NCI-H146 (cell line): ENCODE results near the gene SORCS1.

Source experiments
- DNase-seq: peaks from one replicate; lab custom pipeline; 2025; lab: John Stamatoyannopoulos, UW

The SORCS1 gene

GRCh38 chr10:106655636-106656035 is 508.9 kb downstream of the SORCS1 start:
- no peak for DNase-seq

- DNase-seq: no peak
These were observed 509.3 kb downstream of the SORCS1 start for GRCh38 chr10:106655165-106655564.

DNA sequence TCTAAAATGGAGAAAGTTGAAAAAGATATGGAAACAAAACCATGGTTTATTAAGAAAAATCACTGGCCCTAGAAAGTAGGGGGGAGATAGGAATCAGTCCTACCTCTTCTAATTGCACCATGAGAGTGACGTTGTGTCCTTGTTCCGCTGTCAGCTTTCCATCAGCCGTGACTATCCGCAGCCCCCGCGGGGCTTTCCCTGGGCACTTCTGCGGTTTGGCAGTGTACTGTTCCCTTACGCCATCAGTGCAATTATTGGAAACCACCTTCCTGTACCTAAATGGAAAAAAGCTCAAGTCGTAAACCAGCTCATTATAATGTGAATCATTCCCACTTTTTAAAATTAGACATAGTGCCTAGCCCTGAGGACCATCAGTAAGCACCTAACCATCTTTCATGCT is 512.2 kb downstream of the SORCS1 start:
- DNase-seq: no peak

- no peak for DNase-seq
These were observed 515.7 kb downstream of the SORCS1 start for GRCh38 chr10:106648534-106649481.

GRCh38 chr10:106643473-106643872 is 521.0 kb downstream of the SORCS1 start:
- DNase-seq: no peak

GRCh38 chr10:106637873-106638272 is 526.6 kb downstream of the SORCS1 start:
- DNase-seq: no peak

DNA sequence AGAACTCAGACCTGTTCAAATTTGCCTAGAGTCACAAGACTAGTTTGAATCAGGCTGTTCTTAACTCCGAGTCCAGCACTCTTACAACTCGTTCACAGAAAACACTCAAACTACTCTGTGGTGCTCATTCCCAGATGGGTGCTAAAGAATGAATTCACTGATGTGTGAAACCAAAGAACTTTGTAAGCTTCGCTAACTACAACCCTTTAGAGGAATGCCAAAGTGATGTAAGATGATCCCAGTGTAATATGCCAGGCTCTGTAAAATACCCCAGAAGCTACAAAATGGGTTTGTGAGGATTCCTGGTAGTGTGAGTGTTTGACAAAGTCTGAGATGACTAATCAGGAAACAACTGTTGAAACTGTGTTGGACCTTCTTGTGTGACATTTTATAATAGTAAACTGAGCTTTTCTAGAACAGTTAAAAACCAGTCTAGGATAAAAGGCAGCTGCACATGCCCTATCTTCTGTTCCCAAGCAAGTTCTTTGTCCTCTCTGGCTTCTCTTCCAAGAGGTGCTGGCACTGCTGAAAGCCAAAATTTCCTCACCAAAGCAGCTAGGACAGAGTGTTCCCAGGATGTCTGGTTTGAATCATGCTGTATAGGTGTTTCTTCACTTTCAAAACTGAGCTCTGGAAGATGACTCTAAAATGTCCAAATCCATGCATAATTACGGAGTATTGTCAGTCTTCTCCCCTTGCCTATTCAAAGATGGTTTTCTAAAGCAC is 527.6 kb downstream of the SORCS1 start:
- DNase-seq: no peak

DNA sequence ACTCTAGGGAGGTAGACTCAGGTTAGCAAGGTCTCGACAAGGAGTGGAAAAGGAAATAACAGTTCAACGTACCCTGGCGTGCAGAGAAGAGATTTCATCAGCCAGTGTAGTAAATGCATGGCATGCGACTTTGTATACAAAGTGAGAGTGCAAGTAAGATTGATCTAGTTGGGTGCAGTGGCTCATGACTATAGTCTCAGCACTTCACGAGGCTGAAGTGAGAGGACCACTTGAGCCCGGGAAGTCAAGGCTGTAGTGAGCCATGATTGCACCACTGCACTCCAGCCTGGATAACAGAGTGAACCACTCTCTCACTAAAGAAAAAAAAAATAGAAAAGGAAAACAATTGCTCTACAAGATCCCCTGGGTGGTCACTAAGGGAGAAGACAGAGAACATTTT is 528.6 kb downstream of the SORCS1 start:
- no peak for DNase-seq

DNA sequence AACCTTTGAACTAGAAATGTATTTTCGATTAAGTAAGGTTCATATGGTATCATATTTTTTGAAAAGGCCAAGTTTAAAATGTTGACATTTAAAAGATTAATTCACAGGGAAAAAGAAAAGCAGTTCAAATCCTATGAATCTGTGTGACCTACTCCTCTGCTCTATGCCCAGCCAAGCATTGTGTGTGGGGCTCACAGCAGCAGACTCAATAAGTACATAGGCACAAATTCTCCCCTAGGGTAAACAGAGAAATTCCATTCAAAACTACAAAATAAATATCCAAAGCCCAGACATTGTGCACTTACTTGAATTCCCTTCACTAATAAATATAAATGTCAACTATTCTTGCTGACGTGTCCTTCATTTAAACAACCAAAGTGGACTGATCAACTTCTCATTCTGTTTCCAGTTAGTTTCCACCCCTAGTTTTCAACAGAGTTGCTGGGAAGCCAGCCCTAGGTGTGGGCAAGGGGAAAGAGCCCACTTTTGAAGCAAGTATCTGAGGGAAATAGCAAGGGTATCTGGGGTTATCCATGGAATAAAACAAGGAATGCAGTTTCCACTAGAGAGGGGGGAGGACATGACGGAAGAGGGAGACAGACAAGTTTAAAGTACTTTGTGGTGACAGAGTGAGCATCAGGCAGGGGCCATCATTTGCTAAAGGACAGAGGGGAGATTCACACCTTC is 533.3 kb downstream of the SORCS1 start:
- DNase-seq: no peak

DNA sequence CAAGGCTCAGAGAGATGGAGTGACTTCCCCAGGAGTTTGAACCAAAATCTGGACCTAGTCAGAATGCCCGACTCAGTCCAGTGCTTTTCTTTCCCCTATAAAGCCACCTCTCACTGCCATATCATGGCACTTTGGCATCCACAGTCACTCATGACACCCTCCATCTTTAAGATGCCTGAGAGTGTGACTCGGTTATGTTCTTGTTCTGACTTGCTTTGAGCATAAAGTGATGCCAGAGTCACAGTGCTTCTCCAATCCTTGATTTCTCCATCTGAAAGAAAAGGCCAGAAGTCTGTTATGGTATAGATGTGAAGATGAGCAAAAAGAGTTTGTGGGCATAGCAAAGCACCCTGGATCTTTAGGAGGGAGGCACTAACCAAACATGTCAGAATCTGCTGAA is 538.1 kb downstream of the SORCS1 start:
- DNase-seq: no peak

DNA sequence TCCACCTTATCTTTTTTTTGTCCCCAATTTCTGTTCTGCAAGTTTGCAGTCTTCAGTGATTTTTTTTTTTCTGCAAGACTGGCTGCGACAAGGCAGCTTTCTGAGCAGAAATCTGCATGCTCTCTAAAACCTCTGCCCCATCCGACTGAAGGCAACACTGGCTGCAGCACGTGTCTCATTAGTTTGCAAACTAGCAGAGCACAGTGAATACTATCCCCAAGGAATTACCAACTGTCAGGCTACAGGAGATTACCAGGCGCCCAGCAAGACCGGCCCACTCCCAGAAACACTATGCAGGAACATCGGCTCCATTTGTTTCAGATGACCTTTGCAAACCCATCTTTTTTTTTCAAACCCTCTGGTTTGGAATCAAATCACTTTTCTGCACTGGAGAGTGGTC is 538.8 kb downstream of the SORCS1 start:
- no peak for DNase-seq

DNA sequence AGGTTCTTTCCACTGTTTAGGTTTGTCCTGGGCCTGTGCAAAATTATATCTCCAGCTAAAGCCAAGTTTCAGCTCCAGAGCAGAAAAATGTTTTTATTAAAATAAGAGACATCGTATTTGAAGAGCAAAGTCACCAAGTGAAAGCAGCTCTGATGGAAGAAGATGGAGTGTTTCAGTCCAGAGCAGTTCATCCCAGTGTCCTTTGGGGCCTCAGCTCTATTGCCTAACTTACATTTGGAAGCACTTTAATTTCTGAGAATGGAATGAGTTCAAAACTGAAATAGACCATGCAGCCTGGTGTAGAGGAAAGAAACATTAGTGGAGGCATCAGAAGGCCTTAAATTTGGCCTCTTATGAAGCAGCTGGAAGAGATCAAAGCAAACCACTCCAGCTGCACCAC is 545.2 kb downstream of the SORCS1 start:
- no peak for DNase-seq

GRCh38 chr10:106618646-106619045 is 545.9 kb downstream of the SORCS1 start:
- no peak for DNase-seq

GRCh38 chr10:106615081-106615480 is 549.4 kb downstream of the SORCS1 start:
- no peak for DNase-seq

DNA sequence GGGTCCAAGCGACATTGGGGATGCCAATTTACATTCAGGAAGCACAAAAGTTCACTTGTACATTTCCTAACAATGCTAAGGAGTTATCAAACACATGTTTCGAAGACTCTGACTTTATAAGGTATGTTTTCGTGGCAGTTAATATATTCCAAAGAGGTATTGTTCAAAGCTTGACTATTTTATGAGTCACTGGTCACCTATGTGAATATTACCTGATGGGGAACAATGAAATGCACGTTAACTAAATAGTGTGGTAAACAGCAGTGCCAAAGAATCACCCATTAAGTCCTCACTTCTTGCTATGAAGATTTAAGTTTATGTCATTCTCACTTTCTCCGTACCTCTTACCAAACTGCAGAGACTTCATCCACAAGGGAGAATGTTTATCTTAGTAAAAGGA is 550.2 kb downstream of the SORCS1 start:
- no peak for DNase-seq

DNA sequence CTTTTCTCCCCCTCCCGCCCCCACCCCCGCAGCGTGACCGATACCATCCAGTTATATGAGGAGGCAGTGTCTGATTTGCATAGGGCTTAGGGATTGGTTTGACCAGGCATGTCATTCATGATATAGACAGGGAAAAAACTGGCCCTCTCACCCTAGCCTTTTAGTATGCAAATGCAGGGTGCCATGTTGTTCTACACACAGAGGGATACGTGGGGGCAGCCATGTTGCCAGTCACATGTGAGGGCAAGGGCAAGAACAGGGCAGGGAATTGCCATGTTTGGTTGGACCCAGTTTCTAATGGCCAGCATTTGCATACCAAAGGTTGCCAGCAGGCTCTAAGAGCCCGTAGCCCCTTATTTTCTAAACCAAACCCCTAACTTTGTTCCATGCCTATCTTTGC is 552.1 kb downstream of the SORCS1 start:
- DNase-seq: no peak

DNA sequence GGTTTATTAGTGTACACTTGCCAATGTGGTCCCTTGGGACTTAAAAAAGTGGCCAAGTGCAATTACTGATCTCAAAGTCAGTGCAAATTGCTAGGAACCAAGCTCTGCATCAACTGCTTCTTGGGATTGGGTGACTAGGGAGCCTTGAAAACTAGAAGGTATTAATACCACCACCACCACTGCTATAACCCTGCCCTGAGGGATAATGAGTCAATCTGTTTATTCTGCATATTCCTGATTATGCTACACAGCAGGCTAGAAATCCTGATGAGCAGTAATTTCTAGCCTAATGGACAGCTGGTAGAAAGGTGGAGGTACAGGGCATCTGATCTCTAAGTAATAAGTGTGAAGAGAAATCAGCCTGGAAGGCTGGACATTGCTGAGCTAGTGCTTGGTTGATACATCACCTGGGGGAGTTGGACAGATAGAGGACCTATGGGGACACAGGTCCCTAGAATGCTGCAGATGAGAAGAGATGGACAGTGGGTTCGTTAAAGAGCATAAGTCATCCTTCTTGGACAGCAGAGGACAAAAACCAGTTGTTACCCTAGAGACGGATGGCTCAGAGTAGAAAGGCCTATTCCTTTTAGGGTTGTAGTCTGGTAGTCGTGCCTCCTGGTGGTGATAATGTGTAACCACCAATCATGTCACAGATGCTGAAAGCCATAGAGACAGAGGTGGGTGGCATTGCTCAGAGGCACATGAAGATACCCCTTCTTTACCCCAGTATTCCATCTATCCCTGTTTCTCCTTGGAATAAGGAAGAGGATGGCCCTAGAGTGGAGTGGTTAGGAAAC is 554.8 kb downstream of the SORCS1 start:
- no peak for DNase-seq

GRCh38 chr10:106608066-106608465 is 556.4 kb downstream of the SORCS1 start:
- no peak for DNase-seq

DNA sequence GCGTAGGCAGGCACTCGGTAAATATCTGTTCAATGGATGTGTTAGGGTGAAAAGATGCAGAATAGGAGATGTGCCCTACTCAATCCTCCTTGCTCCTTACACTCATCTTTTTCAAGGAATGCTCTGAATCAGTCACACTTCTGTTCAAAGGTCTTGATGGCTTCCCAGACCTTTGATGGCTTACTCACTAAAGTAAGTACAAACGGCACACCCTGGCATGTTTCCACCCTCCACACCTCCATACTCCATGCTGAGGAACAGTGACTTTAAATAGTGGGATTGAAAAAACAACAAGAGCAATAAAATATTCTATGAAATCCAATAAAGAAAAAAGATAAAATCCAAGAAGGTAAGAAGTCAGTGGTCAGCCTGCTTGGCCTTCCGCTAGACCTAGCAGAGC is 569.2 kb downstream of the SORCS1 start:
- DNase-seq: no peak

DNA sequence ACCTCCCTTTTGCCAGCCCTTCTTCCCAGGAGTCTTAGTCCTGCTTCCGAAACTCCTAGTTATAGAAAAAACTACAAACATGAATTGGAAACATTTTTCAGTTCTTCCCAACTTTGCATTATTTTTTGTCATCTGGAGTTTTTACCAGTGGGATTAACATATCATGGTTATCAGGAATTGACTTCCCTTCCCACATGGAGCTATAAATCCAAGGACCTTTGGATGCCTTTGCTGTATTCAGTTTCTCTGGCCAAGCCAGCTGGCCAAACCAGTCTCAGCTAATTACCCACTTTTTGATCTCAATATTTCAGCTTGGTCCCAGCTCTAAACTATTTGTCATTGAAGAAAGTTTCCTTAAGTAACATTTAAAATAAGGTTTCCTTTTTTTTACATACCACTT is 570.6 kb downstream of the SORCS1 start:
- no peak for DNase-seq

- DNase-seq: no peak
These were observed 572.1 kb downstream of the SORCS1 start for GRCh38 chr10:106592396-106592795.

DNA sequence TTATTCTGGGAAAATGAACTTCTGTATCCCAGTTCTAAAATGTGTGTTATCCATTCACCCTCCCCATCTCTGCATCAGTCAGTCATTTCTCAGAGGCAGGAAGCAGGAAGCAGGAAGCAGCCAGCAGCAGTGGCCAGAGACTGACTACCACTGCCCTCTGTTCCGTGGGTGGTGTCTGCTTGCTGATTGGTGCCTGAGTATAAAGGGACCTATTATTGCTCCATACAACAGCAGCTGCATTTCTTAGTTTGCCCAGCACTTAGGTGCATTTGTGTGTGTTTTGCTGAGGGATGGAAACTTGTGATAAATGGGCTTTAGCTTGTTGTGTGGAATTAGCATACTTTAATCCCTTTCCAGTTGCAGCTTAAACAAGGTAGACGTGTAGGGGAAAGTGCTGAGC is 582.2 kb downstream of the SORCS1 start:
- no peak for DNase-seq
